H1 (cell line): ENCODE results near the gene SLCO6A1. TPM values are rescaled to one million over a fixed set of nuclear protein-coding genes. Genes with fewer than 3 reads are reported as not detected.

Source experiments
- ATF2 ChIP-seq: IDR thresholded peaks from 2 replicates; pipeline ENCODE4 v1.6.1; 2012; ENCODE audit warnings: low read length, inconsistent platforms
- CHD7 ChIP-seq: fragments of 300-600 bp; sonication (generic); IDR thresholded peaks from 2 replicates; pipeline ENCODE4 v1.7.1; 2012; ENCODE audit warnings: low read length, moderate library complexity, mild to moderate bottlenecking, inconsistent platforms; ENCODE audit not compliant: insufficient replicate concordance
- CREB1 ChIP-seq: IDR thresholded peaks from 2 replicates; pipeline ENCODE4 v1.6.1; 2012; ENCODE audit warnings: inconsistent platforms
- E2F6 ChIP-seq: IDR thresholded peaks from 2 replicates; pipeline ENCODE4 v1.6.1; 2012; ENCODE audit warnings: inconsistent platforms
- EP300 ChIP-seq, 2 experiments: IDR thresholded peaks; 1 replicate in 1 of 2; 2 replicates in 1 of 2; pipeline ENCODE4 v1.6.1; 2011 to 2012; ENCODE audit warnings: low read depth in 2 of 2, low read length in 2 of 2, mild to moderate bottlenecking in 2 of 2, borderline replicate concordance in 1 of 2, inconsistent platforms in 1 of 2, moderate library complexity in 1 of 2
- JUN ChIP-seq: IDR thresholded peaks from 2 replicates; pipeline ENCODE4 v1.6.1; 2011; ENCODE audit warnings: low read depth, mild to moderate bottlenecking, improper control_type of control experiment, low read length
- POLR2AphosphoS5 ChIP-seq: IDR thresholded peaks from 2 replicates; pipeline ENCODE4 v1.6.1; 2011; ENCODE audit warnings: low read depth, low read length
- SP2 ChIP-seq: IDR thresholded peaks from 2 replicates; pipeline ENCODE4 v1.6.1; 2012; ENCODE audit warnings: mild to moderate bottlenecking, low read length, inconsistent platforms
- TEAD4 ChIP-seq: IDR thresholded peaks from 2 replicates; pipeline ENCODE4 v1.6.1; 2012; ENCODE audit warnings: low read depth, low read length, inconsistent platforms, mixed read lengths
- ZNF274 ChIP-seq: IDR thresholded peaks from 2 replicates; pipeline ENCODE4 v1.7.0; 2012; ENCODE audit warnings: low read length, borderline replicate concordance; ENCODE audit errors: extremely low read depth
- polyA plus RNA-seq, 7 experiments: library from polyadenylated mRNA; depleted of rRNA in 3 of 7; stranded (reverse) in 5 of 7; unstranded in 2 of 7; fragments of >200 nt in 5 of 7; fragments of 200-250 nt in 2 of 7; gene quantifications; 1 replicate in 5 of 7; 2 replicates in 1 of 7; 4 replicates in 1 of 7; pipeline versions ENCODE4 v1.2.1 to v1.2.3, GENCODE V29; 2011 to 2013; ENCODE audit warnings: missing spikeins in 2 of 7, mixed read lengths in 2 of 7
- total RNA-seq: library from RNA; stranded (reverse); fragmentation: NEBNext Ultra II Directional; extraction: Animal tissue kit (Norgen Biotek cat#: 25700); gene quantifications from 2 replicates; pipeline ENCODE4 v1.2.1, GENCODE V29; 2021

The SLCO6A1 gene
- total and polyA plus RNA-seq, 2 of the 8 experiments (the other 6 are each of a cell fraction or from before 2014, with no cell fraction given), result 0.06 to 0.56 TPM

- TF ChIP-seq CHD7 (no peak), SP2 (no peak), ATF2 (no peak), POLR2AphosphoS5 (no peak), JUN (no peak), TEAD4 (no peak), ZNF274 (no peak), EP300 (IDR thresholded peaks at IDR 0.05; ENCODE audit: borderline replicate concordance in 1 of 2, low read depth in 2 of 2, low read length in 2 of 2) (no peak), CREB1 (no peak), E2F6 (no peak)
Observed at GRCh38 chr5:102375876-102376275, 122.9 kb downstream of the SLCO6A1 start (continued).
